ENCODE data around the gene MBOAT2. TPM values are rescaled to one million over a fixed set of nuclear protein-coding genes. Genes with fewer than 3 reads are reported as not detected.
A peak's percentile ranks its signal among the peaks of the same experiment; 100 is the strongest.

MBOAT2 gene
- total RNA-seq, 1 experiment from 2014 or later = 16.4 TPM

- no peak for DNase-seq
- H3K4me3 ChIP-seq (ENCODE audit: insufficient read depth, low read depth, low read length) = no peak overlapping the region
- H3K27me3 ChIP-seq (ENCODE audit: control insufficient read depth, insufficient read depth, low read length) = no peaks in the 10 kb centered on the region
- no peaks in the 10 kb centered on the region for H3K36me3 ChIP-seq (replicated peaks; ENCODE audit: control insufficient read depth, insufficient read depth, low read length)
Observed at GRCh38 chr2:8893978-8894820, 109.3 kb downstream of the MBOAT2 start.

GRCh38 chr2:8893474-8893873 lies 110.0 kb downstream of the MBOAT2 start:
- H3K4me3 ChIP-seq (ENCODE audit: insufficient read depth, low read depth, low read length) = no peak overlapping the region
- no peaks in the 10 kb centered on the region for H3K27me3 ChIP-seq (ENCODE audit: control insufficient read depth, insufficient read depth, low read length)
- DNase-seq = no peak
- no peaks in the 10 kb centered on the region for H3K36me3 ChIP-seq (replicated peaks; ENCODE audit: control insufficient read depth, insufficient read depth, low read length)

GRCh38 chr2:8892111-8892510 lies 111.4 kb downstream of the MBOAT2 start:
- no peak overlapping the region for H3K4me3 ChIP-seq (ENCODE audit: insufficient read depth, low read depth, low read length)
- H3K27me3 ChIP-seq (ENCODE audit: control insufficient read depth, insufficient read depth, low read length) = no peaks in the 10 kb centered on the region
- no peak for DNase-seq
- H3K36me3 ChIP-seq (replicated peaks; ENCODE audit: control insufficient read depth, insufficient read depth, low read length) = no peaks in the 10 kb centered on the region

- DNase-seq = no peak
Observed at GRCh38 chr2:8889978-8890377, 113.5 kb downstream of the MBOAT2 start.

GRCh38 chr2:8888963-8889362 lies 114.5 kb downstream of the MBOAT2 start:
- no peaks in the 10 kb centered on the region for H3K27me3 ChIP-seq (ENCODE audit: control insufficient read depth, insufficient read depth, low read length)
- no peaks in the 10 kb centered on the region for H3K36me3 ChIP-seq (replicated peaks; ENCODE audit: control insufficient read depth, insufficient read depth, low read length)
- H3K4me3 ChIP-seq (ENCODE audit: insufficient read depth, low read depth, low read length) = no peak overlapping the region
- DNase-seq = no peak

More at GRCh38 chr2:8889978-8890377, 113.5 kb downstream of the MBOAT2 start:
- Histone ChIP-seq H3K27me3 (ENCODE audit: control insufficient read depth, insufficient read depth, low read length) (no peaks in the 10 kb centered on the region), H3K36me3 (replicated peaks; ENCODE audit: control insufficient read depth, insufficient read depth, low read length) (no peaks in the 10 kb centered on the region), H3K4me3 (ENCODE audit: insufficient read depth, low read depth, low read length) (no peak overlapping the region)

GRCh38 chr2:8886876-8887275 lies 116.6 kb downstream of the MBOAT2 start:
- no peak for DNase-seq
- Histone ChIP-seq H3K4me3 (ENCODE audit: insufficient read depth, low read depth, low read length) (no peak overlapping the region), H3K27me3 (ENCODE audit: control insufficient read depth, insufficient read depth, low read length) (no peaks in the 10 kb centered on the region), H3K36me3 (replicated peaks; ENCODE audit: control insufficient read depth, insufficient read depth, low read length) (no peaks in the 10 kb centered on the region)

GRCh38 chr2:8886202-8886518 lies 117.3 kb downstream of the MBOAT2 start:
- Histone ChIP-seq H3K36me3 (replicated peaks; ENCODE audit: control insufficient read depth, insufficient read depth, low read length) (no peaks in the 10 kb centered on the region), H3K4me3 (ENCODE audit: insufficient read depth, low read depth, low read length) (no peak overlapping the region), H3K27me3 (ENCODE audit: control insufficient read depth, insufficient read depth, low read length) (no peaks in the 10 kb centered on the region)
- no peak for DNase-seq

GRCh38 chr2:8885449-8886201 lies 117.9 kb downstream of the MBOAT2 start:
- no peaks in the 10 kb centered on the region for H3K27me3 ChIP-seq (ENCODE audit: control insufficient read depth, insufficient read depth, low read length)
- H3K36me3 ChIP-seq (replicated peaks; ENCODE audit: control insufficient read depth, insufficient read depth, low read length) = no peaks in the 10 kb centered on the region
- no peak for DNase-seq
- H3K4me3 ChIP-seq (ENCODE audit: insufficient read depth, low read depth, low read length) = no peak overlapping the region

- no peaks in the 10 kb centered on the region for H3K36me3 ChIP-seq (replicated peaks; ENCODE audit: control insufficient read depth, insufficient read depth, low read length)
- no peaks in the 10 kb centered on the region for H3K27me3 ChIP-seq (ENCODE audit: control insufficient read depth, insufficient read depth, low read length)
- no peak for DNase-seq
- no peak overlapping the region for H3K4me3 ChIP-seq (ENCODE audit: insufficient read depth, low read depth, low read length)
Observed at GRCh38 chr2:8884812-8885211, 118.7 kb downstream of the MBOAT2 start.

- no peaks in the 10 kb centered on the region for H3K27me3 ChIP-seq (ENCODE audit: control insufficient read depth, insufficient read depth, low read length)
- H3K4me3 ChIP-seq (ENCODE audit: insufficient read depth, low read depth, low read length) = no peak overlapping the region
- DNase-seq = peak; percentile 82
- no peaks in the 10 kb centered on the region for H3K36me3 ChIP-seq (replicated peaks; ENCODE audit: control insufficient read depth, insufficient read depth, low read length)
Observed at GRCh38 chr2:8882094-8882493, 121.4 kb downstream of the MBOAT2 start.

- Histone ChIP-seq H3K27me3 (ENCODE audit: control insufficient read depth, insufficient read depth, low read length) (no peaks in the 10 kb centered on the region), H3K36me3 (replicated peaks; ENCODE audit: control insufficient read depth, insufficient read depth, low read length) (no peaks in the 10 kb centered on the region), H3K4me3 (ENCODE audit: insufficient read depth, low read depth, low read length) (no peak overlapping the region)
- DNase-seq = peak; percentile 26
Observed at GRCh38 chr2:8877894-8878293, 125.6 kb downstream of the MBOAT2 start.

- DNase-seq = no peak
- H3K36me3 ChIP-seq (replicated peaks; ENCODE audit: control insufficient read depth, insufficient read depth, low read length) = no peaks in the 10 kb centered on the region
- no peak overlapping the region for H3K4me3 ChIP-seq (ENCODE audit: insufficient read depth, low read depth, low read length)
- H3K27me3 ChIP-seq (ENCODE audit: control insufficient read depth, insufficient read depth, low read length) = no peaks in the 10 kb centered on the region
Observed at GRCh38 chr2:8877332-8877731, 126.2 kb downstream of the MBOAT2 start.

GRCh38 chr2:8876628-8877027 lies 126.9 kb downstream of the MBOAT2 start:
- H3K36me3 ChIP-seq (replicated peaks; ENCODE audit: control insufficient read depth, insufficient read depth, low read length) = no peaks in the 10 kb centered on the region
- no peaks in the 10 kb centered on the region for H3K27me3 ChIP-seq (ENCODE audit: control insufficient read depth, insufficient read depth, low read length)
- no peak overlapping the region for H3K4me3 ChIP-seq (ENCODE audit: insufficient read depth, low read depth, low read length)
- DNase-seq = no peak

GRCh38 chr2:8872821-8873432 lies 130.6 kb downstream of the MBOAT2 start:
- Histone ChIP-seq H3K4me3 (ENCODE audit: insufficient read depth, low read depth, low read length) (no peak overlapping the region), H3K36me3 (replicated peaks; ENCODE audit: control insufficient read depth, insufficient read depth, low read length) (no peaks in the 10 kb centered on the region), H3K27me3 (ENCODE audit: control insufficient read depth, insufficient read depth, low read length) (no peaks in the 10 kb centered on the region)
- DNase-seq = peak; percentile 58

- DNase-seq = no peak
- H3K36me3 ChIP-seq (replicated peaks; ENCODE audit: control insufficient read depth, insufficient read depth, low read length) = no peaks in the 10 kb centered on the region
- no peaks in the 10 kb centered on the region for H3K27me3 ChIP-seq (ENCODE audit: control insufficient read depth, insufficient read depth, low read length)
- no peak overlapping the region for H3K4me3 ChIP-seq (ENCODE audit: insufficient read depth, low read depth, low read length)
Observed at GRCh38 chr2:8870441-8870840, 133.0 kb downstream of the MBOAT2 start.
